ENCODE measurements around the gene POM121. TPM values are rescaled to one million over a fixed set of nuclear protein-coding genes. Genes with fewer than 3 reads are reported as not detected.
"Not testable (repeated sequence)": the region's sequence is repeated elsewhere in the genome, so short reads cannot be mapped to it uniquely, and the experiment has no call there.

POM121 gene
- 10 to 100 TPM; 27.5 to 37.7 TPM for total RNA-seq
- long read RNA-seq, partial matches to known transcripts = 14 of 38 reads
- long read RNA-seq, other reads (novel, unspliced or antisense) = 24 of 38 reads

DNA sequence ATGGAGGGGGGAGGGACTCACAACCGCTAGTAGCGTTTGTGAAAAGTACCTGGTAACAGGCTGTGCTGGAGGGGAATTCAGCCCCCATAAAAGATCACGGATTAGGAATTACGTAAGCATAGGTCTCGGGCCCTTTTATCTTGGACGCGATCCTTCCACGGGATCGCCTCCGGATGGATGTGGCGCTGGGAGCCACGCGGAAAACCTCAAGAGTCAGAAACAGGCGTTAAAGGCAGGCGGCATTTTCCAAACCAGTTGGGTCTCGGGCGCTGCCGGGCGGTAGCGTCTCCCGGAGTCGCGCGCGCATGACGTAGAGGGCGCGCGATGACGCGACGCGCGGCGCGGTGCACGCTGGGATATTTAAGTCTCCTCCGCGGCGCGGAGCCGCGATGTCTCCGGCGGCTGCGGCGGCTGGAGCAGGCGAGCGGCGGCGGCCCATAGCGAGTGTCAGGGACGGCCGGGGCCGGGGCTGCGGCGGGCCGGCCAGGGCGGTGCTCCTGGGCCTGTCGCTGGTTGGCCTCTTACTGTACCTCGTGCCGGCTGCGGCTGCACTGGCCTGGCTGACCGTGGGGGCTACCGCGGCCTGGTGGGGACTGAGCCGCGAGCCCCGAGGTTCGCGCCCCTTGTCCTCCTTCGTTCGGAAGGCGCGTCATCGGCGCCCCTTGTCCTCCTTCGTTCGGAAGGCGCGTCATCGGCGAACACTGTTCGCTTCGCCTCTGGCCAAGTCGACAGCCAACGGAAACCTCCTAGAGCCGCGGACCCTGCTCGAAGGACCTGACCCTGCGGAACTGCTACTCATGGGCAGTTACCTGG, at the start of gene POM121:
TSS of gene POM121 (plus strand) at position 363 of the 813 bp plus-strand sequence. CDS start at position 390, 27 bp downstream.
- peak; percentile 64 to 87 for DNase-seq
- intact Hi-C loops (cut with DNase I, micrococcal nuclease) = no loop called here
- ATAC-seq = peak; percentile 95

DNA sequence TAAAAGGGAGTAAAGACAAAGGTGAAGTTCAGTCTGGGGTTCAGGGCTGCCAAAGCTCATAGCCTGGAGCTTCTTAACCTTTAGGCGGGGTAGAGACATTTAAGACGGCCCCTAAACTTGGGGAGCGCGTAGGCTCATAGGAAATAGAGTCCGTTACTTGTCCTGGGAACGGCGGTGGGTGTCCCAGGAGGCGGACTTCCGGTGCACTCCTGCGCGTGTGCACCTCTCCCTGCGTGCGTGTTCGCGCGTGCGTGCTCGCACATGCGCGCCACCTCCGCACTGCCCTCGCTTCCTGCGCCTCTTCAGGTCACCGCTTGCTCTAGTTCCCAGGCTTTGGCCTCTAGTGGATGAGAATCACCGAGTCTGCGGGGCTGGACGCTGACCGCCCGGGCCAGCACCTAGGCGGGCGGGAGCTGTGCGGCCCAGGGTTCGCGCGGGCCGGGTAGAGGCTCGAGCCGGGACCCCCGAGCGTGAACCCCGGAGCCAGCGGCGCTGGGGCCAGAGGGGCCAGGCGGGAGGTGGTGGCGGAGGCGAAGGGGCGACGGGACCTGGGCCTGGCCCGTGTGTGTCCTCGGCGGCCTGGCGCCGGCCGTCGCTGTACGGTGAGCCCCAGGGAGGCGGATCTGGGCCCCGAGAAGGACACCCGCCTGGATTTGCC, 45.7 kb upstream of the POM121 start:
- intact Hi-C loops (cut with DNase I, micrococcal nuclease) = not testable (repeated sequence)

DNA sequence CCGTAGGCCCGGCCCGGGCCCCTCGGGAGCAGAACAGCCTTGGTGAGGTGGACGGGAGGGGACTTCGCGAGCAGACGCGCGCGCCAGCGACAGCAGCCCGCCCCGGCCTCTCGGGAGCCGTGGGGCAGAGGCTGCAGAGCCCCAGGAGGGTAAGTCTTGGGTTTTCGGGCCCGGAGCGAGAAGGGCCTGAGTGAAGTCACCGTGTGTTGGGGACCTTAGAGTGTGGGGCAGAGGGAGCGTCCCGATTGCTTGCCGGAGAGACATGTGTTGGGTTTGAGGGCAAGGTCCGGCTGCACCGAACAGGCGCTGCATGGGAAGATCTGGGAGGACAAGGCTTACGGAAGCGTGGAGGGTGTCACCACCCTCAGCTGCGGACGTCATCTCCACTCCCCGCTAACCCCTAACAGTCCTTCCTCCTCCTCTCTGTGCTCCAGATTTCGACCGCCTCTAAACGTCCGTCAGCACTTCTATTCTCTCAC, 45.1 kb upstream of the POM121 start:
- intact Hi-C loops (cut with DNase I, micrococcal nuclease) = not testable (repeated sequence)
- peak; percentile 74 for ATAC-seq
- peak; percentile 82 to 84 for DNase-seq

More for the DNA sequence above, 45.7 kb upstream of the POM121 start:
- ATAC-seq (peak; percentile 100), DNase-seq (peak; percentile 84 to 89)

DNA sequence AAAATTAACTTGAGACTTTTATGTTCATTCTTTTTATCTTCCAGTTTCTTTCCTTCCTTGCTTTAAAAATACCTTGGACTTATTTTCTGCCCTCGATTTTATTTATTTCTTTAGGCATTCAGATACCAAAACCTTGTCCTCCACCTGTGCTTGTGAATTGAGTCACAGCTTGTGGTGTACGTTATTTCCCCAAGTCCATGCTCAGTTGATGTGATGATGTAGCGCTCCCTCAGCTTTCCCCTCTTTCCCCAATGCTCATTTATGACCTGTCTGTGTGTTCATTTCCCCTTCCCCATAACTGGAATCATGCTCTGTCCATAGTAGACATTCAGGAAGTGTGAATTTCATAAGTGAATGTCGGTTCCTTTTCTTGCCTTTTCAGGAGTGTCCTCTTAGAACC, 33.1 kb upstream of the POM121 start:
- DNase-seq; ATAC-seq; intact Hi-C loops (cut with DNase I, micrococcal nuclease): not testable (repeated sequence)

DNA sequence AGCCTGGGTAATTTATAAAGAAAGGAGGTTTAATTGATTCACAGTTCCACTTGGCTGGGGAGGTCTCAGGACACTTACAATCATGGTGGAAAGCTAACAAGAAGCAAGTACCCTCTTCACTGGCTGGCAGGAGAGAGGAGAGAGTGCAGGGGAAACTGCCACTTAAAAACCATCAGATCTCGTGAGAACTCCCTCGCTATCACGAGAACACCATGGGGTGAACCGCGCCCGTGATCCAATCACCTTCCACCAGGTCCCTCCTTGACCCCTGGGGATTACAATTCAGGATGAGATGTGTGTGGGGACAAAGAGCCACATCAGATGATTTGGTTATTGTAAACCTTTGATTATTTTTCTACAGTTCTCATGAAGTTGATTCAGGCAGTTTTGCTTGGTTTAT, 20.2 kb upstream of the POM121 start:
- DNase-seq; ATAC-seq; intact Hi-C loops (cut with DNase I, micrococcal nuclease): not testable (repeated sequence)

DNA sequence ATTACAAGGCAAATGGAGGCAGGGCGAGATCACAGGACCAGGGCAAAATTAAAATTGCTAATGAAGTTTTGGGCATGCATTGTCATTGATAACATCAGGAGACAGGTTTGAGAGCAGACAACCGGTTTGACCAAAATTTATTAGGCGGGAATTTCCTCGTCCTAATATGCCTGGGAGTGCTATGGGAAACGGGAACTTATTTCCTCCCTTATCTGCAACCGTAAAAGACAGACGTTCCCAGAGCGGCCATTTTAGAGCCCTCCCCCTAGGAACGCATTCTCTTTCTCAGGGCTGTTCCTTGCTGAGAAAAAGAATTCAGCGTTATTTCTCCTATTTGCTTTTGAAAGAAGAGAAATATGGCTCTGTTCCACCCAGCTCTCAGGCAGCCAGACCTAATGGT, 16.5 kb upstream of the POM121 start:
- DNase-seq; ATAC-seq; intact Hi-C loops (cut with DNase I, micrococcal nuclease): not testable (repeated sequence)

DNA sequence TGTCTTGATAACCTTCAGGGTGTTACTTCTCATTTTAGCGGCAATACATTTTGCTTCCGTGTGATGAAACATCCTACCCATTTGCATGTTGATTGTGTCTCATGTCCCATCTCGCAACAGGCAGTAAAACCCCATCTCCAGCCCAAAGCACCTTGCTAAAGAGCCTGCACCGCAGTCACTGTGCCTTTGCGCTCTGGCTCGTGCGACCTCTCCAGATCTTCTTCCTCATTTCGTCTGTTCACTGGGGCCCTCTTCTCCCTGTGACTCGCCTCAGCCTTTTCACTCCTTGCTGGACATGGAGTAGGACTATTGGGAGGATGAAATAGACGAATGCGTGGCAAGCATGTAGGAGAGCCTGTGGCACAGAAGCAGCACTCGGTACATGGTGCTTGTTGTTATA, 13.5 kb upstream of the POM121 start:
- DNase-seq, ATAC-seq: not testable (repeated sequence)
- intact Hi-C loops (cut with DNase I, micrococcal nuclease) = loop anchor here in 1 of 2 donors (10.0 kb wide), 1 partner anchor 87 kb away; the partner anchor contains the start of gene TYW1B

DNA sequence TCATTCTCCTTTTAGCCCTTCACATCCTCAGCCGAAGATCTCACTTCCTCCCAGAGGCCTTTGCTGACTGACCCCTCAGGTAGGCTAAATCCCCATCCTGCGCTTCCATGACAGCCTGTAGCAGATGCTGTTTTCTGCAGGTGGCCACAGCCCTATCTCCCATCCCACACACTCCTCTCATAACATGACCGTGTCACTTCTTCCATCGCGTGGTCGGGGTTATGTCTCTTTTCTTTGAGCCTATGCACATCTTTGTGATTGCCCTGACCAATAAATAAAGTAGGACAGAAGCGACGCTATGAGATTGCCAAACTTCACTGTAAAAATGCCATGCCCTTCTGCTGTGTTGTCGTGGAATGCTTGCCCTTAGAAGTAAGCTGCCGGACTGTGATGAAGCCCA, 11.1 kb upstream of the POM121 start:
- DNase-seq, ATAC-seq: not testable (repeated sequence)
- intact Hi-C loops (cut with DNase I, micrococcal nuclease) = loop anchor here in 1 of 2 donors (10.0 kb wide), 1 partner anchor 89 kb away; the partner anchor contains the start of gene TYW1B

DNA sequence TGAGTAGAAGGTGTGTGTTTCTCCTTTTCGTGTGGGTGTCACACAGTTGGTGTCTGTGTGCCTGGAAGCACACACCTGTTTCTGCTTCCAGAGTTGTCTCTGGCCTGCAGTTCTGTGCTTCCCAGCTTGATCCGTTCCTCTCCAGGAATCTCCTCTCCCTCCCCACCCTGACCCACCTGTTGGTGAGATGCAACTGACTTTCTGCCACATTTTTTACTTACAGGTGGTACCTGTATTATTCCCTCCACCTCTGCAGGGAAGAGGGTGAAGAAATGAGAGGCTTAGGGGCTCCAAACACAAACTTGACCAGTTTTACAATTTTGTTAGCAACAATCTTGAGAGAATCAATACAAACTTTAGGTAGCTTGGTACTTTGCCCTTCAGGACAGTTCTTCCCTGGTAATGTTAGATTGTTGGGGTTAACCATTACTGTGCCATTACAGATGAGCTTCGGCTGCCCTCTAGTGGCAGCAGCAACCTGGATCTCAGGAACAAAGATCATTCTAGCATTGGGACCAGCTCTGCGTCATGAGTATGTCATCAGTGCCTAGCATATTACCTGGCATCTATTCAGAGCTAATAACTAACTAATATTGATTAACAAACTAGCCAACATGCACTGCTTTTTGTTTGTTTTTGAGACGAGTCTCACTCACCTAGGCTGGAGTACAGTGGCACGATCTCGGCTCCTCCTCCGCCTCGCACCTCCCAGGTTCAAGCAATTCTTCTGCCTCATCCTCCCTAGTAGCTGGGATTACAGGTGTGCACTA, 10.0 kb upstream of the POM121 start:
- ATAC-seq (peak; percentile 91), DNase-seq (peak; percentile 38 to 81)
- intact Hi-C loops (cut with DNase I, micrococcal nuclease) = loop anchor here in 1 of 2 donors (10.0 kb wide), 1 partner anchor 90 kb away; the partner anchor contains the start of gene TYW1B

DNA sequence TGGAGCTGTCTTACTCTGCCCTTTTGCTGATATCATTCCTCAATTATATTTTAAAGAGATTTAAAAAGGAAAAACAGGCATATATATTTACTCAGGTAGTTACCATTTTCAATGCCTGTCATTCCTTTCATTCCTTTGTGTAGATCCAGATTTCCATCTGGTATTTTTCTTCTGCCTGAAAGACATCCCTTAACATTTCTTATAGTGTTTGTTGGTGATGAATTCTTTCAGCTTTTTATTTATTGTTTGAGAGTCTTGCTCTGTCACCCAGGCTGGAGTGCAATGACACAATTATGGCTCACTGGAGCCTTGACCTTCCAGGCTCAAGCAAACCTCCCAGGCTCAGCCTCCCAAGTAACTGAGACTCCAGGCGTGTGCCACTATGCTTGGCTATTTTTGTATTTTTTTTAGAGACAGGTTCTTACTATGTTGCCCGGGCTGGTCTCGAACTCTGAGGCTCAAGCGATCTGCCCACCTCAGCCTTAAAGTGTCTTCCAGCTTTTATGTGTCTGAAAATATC, 5.6 kb upstream of the POM121 start:
- no peak for ATAC-seq
- intact Hi-C loops (cut with DNase I, micrococcal nuclease) = loop anchor here in 1 of 2 donors (10.0 kb wide), 1 partner anchor 95 kb away; the partner anchor contains the start of gene TYW1B
- DNase-seq = no peak

DNA sequence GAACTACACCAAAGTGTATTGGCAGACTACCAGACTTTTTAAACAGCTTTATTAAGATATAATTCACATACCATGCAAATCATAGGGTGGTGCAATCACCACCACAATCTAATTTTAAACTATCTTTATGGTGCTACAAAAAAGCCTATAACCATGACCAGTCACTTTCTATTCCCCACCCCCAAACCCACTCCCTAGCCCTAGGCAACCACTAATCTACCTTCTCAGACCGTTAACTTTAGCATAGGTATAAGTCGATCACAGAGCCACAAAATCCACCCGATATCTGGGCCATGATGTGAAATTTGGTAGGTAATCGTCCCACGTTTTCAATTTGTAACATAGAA, 536 bp upstream of the POM121 start:
- intact Hi-C loops (cut with DNase I, micrococcal nuclease) = no loop called here
- DNase-seq = no peak
- ATAC-seq = peak; percentile 22

DNA sequence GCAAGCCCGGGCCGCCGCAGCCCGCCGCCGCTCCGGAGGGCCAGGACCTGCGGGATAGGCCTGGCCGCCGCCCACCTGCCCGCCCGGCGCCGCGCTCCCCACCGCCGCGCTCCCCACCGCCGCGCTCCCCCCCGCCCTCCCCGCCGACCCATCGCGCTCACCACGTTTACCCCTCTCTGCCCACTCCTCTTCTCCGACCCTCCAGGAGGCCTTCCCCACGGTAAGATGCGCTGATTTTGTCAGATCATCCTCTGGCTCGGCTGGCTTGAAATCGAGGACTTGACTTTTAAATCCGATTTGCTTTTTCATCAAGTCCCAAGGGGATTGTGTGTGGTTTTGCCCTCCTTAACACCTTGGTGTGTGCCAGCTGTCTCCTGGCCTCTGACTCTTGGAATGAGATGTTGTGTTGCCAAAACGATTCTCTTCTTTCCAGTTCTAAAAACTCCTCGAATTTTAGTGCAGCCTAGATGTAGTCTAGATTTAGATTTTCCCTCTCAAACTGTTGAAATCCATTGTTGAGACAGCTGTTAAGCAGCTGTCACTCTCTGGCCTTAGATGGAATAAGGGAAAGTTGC, 738 bp downstream of the POM121 start:
- DNase-seq (no peak), ATAC-seq (no peak)
- intact Hi-C loops (cut with DNase I, micrococcal nuclease) = no loop called here

DNA sequence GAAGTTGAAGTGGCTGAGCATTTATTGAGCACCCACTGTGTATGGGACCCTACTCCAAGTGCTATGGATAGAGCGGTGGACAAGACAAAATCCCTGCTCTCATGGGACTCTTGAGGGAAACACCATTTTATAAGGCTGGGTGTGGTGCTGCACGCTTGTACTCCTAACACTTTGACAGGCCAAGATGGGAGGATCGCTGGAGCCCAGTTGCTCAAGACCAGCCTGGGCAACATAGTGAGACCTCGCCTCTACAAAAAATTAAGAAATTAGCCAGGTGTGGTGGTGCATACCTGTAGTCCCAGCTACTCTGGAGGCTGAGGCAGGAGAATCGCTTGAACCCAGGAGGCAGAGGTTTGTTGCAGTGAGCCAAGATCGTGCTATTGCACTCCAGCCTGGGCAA, 2.9 kb downstream of the POM121 start:
- ATAC-seq; DNase-seq; intact Hi-C loops (cut with DNase I, micrococcal nuclease): not testable (repeated sequence)

DNA sequence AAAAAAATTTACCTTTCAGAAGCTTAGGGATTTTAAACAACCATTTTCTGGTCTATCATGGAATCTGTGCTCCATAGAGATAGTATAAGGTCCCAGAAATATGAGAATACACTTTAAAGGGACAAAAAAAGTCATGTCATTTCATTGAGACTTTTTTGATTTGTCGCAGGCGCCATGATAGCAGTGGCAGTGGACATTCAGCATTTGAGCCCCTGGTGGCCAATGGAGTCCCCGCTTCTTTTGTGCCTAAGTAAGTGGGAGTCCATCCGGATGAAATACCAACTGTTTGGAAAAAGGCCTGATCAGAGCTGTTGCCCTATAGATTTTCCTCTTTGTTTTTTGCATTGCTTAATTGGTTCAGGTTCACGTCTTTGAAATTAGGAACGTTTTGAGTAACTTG, 3.3 kb downstream of the POM121 start:
- intact Hi-C loops (cut with DNase I, micrococcal nuclease) = not testable (repeated sequence)

DNA sequence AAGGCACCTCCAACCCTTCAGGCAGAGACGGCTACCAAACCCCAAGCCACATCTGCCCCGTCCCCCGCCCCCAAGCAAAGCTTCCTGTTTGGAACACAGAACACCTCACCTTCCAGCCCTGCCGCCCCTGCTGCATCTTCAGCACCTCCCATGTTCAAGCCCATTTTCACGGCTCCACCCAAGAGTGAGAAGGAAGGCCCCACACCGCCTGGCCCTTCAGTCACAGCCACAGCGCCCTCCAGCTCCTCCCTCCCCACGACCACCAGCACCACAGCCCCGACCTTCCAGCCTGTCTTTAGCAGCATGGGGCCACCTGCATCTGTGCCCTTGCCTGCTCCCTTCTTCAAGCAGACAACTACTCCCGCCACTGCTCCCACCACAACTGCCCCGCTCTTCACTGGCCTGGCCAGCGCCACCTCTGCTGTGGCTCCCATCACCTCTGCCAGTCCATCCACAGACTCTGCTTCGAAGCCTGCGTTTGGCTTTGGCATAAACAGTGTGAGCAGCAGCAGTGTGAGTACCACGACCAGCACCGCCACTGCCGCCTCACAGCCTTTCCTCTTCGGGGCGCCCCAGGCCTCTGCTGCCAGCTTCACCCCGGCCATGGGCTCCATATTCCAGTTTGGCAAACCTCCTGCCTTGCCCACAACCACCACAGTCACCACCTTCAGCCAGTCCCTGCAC, 17.3 kb downstream of the POM121 start:
- intact Hi-C loops (cut with DNase I, micrococcal nuclease); ATAC-seq; DNase-seq: not testable (repeated sequence)

More for the DNA sequence above, 3.3 kb downstream of the POM121 start:
- not testable (repeated sequence) for ATAC-seq, DNase-seq

DNA sequence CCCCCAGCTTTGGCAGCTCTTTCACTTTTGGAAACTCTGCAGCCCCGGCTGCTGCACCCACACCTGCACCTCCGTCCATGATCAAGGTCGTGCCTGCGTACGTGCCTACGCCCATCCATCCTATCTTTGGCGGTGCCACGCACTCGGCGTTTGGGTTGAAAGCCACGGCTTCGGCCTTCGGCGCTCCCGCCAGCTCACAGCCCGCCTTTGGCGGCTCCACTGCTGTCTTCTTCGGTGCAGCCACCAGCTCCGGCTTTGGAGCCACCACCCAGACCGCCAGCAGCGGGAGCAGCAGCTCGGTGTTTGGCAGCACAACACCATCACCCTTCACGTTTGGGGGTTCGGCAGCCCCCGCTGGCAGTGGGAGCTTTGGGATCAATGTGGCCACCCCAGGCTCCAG, 18.1 kb downstream of the POM121 start:
- ATAC-seq; DNase-seq; intact Hi-C loops (cut with DNase I, micrococcal nuclease): not testable (repeated sequence)

DNA sequence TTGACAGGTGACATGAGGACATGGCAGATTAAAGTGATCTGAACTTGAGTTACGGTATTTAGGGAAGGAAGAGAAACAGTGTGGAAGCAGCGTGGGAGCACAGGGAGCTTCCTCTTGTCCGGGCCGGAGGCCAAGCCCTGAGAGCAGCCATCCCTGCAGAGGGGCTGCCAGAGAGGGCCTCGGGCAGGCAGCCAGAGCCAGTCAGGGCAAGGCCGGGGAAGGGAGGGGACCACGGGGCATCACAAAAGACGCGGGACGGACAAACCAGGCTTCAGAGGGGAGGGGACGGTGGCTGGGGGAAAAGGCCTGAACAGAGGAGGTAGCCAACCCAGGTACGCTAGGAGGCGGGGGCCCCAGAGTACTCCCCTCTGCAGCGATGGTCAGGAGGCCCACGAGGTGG, 20.0 kb downstream of the POM121 start:
- intact Hi-C loops (cut with DNase I, micrococcal nuclease); DNase-seq; ATAC-seq: not testable (repeated sequence)

All from left colon (tissue), 2 donors.